GM18870 (cell line): ENCODE data around the gene TUBA3D.
"Not testable (repeated sequence)": the region's sequence is repeated elsewhere in the genome, so short reads cannot be mapped to it uniquely, and the experiment has no call there.

ENCODE experiments used
- ATAC-seq: cut with Tn5 transposase; IDR thresholded peaks from one replicate; pipeline ENCODE4 v1.9.1; 2021; ENCODE audit warnings: moderate library complexity; ENCODE audit not compliant: unreplicated experiment

TUBA3D gene

GRCh38 chr2:131514408-131515166 is 38.7 kb downstream of the TUBA3D start:
- ATAC-seq: peak; percentile 85

- not testable (repeated sequence) for ATAC-seq
These were observed 39.3 kb downstream of the TUBA3D start for GRCh38 chr2:131515235-131515634.

- no peak for ATAC-seq
These were observed 40.1 kb downstream of the TUBA3D start for GRCh38 chr2:131516011-131516410.

- ATAC-seq: not testable (repeated sequence)
These were observed 40.7 kb downstream of the TUBA3D start for GRCh38 chr2:131516621-131517020.

GRCh38 chr2:131517106-131517831 is 41.4 kb downstream of the TUBA3D start:
- no peak for ATAC-seq

GRCh38 chr2:131517856-131518255 is 41.9 kb downstream of the TUBA3D start:
- not testable (repeated sequence) for ATAC-seq

- not testable (repeated sequence) for ATAC-seq
These were observed 42.6 kb downstream of the TUBA3D start for GRCh38 chr2:131518531-131518930.

GRCh38 chr2:131519466-131519865 is 43.5 kb downstream of the TUBA3D start:
- no peak for ATAC-seq

GRCh38 chr2:131519871-131520470 is 44.1 kb downstream of the TUBA3D start:
- ATAC-seq: not testable (repeated sequence)

- no peak for ATAC-seq
These were observed 44.6 kb downstream of the TUBA3D start for GRCh38 chr2:131520526-131520925.

GRCh38 chr2:131521524-131521923 is 45.6 kb downstream of the TUBA3D start:
- ATAC-seq: not testable (repeated sequence)

GRCh38 chr2:131521961-131522781 is 46.3 kb downstream of the TUBA3D start:
- ATAC-seq: no peak

GRCh38 chr2:131525256-131525655 is 49.3 kb downstream of the TUBA3D start:
- ATAC-seq: not testable (repeated sequence)

- ATAC-seq: peak; percentile 80
These were observed 51.4 kb downstream of the TUBA3D start, which contains the start of gene CCDC74A for GRCh38 chr2:131527131-131528001. Gene CCDC74A, plus strand, starts transcription at chr2:131527888. Its CDS starts 83 bp downstream, at chr2:131527971.

- peak; percentile 65 for ATAC-seq
These were observed 53.3 kb downstream of the TUBA3D start for GRCh38 chr2:131528981-131529863.

GRCh38 chr2:131529864-131530445 is 54.0 kb downstream of the TUBA3D start:
- not testable (repeated sequence) for ATAC-seq

- not testable (repeated sequence) for ATAC-seq
These were observed 54.9 kb downstream of the TUBA3D start for GRCh38 chr2:131530626-131531344.
